Immature natural killer cell (primary cell): ENCODE results near the gene SNX33. TPM values are rescaled to one million over a fixed set of nuclear protein-coding genes. Genes with fewer than 3 reads are reported as not detected.
"Not testable (repeated sequence)": the region's sequence is repeated elsewhere in the genome, so short reads cannot be mapped to it uniquely, and the experiment has no call there.

Experiments
- DNase-seq, 3 donors: peaks; one replicate each; pipeline ENCODE4 v3.0.0; 2022; ENCODE audit warnings: mixed read lengths in 1 of 3
- H3K27ac Mint-ChIP-seq, 6 donors: one replicate each; pipeline ENCODE4 v1.8.0; 2020; ENCODE audit warnings: mixed read lengths in 6 of 6, mild to moderate bottlenecking in 5 of 6, inconsistent platforms in 4 of 6, moderate library complexity in 3 of 6
- H3K27me3 Mint-ChIP-seq, 3 donors: one replicate each; pipeline ENCODE4 v1.8.0; 2020 to 2021; ENCODE audit warnings: low read depth in 3 of 3, mild to moderate bottlenecking in 3 of 3, mixed read lengths in 3 of 3, moderate library complexity in 3 of 3, inconsistent platforms in 1 of 3
- H3K36me3 Mint-ChIP-seq, 3 donors: one replicate each; pipeline ENCODE4 v1.8.0; 2020; ENCODE audit warnings: mixed read lengths in 3 of 3, inconsistent platforms in 2 of 3, mild to moderate bottlenecking in 2 of 3
- H3K4me1 Mint-ChIP-seq, 2 donors: one replicate each; pipeline ENCODE4 v1.8.0; 2020; ENCODE audit warnings: inconsistent platforms in 2 of 2, mild to moderate bottlenecking in 2 of 2, mixed read lengths in 2 of 2, moderate library complexity in 1 of 2
- H3K4me3 Mint-ChIP-seq, 5 donors: one replicate each; pipeline ENCODE4 v1.8.0; 2020; ENCODE audit warnings: mild to moderate bottlenecking in 5 of 5, mixed read lengths in 5 of 5, inconsistent platforms in 3 of 5, moderate library complexity in 3 of 5
- H3K9me3 Mint-ChIP-seq, 6 donors: one replicate each; pipeline ENCODE4 v1.8.0; 2020; ENCODE audit warnings: mild to moderate bottlenecking in 6 of 6, mixed read lengths in 6 of 6, inconsistent platforms in 4 of 6, moderate library complexity in 3 of 6
- polyA plus RNA-seq, 3 donors: library from polyadenylated mRNA; unstranded; fragments of 300-500 nt; fragmentation: Illumina TruSeq; gene quantifications; one replicate each; pipeline ENCODE4 v1.2.3, GENCODE V29; 2021

SNX33 gene
- polyA plus RNA-seq, 3 donors from 2014 or later = 0.43 to 1.3 (median 0.51) TPM

DNA sequence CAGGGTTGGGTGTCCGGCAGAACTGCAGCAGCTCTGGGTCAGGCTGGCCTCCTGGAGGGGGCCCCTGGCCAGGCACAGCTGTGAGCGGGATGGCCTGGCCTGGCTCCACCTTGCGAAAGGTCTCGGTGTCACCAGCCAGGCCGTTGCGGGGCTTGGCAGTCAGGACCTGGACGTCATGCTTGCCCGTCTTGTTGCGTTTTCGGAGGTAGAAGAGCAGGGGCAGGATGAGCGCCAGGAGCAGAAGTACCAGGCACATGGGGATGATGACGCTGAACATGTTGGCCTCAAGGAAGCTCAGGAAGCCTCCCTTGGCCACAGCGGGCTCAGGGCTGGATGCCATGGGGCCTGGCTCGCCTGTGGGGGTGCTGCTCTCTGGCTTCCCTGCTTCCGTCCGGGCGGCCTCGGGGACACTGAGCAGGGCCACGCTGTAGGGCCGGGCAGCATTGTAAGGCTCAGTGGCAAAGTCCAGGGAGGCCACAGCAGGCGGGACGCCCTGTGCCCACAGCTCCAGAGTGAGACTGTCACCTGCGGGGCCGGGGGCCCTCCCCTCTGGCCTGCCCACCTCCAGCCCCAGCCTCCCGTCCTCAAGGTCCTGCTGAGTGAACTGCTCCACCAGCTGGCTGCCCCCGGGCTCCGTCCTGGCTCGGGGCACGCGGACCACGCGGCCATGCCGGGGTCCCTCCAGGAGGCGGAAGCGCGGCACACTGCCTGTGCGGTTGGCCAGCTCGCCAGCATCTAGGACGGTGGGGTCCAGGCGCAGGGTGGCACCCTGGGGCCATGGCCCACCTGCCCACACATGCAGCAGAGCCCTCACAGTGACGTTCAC lies 28.1 kb downstream of the SNX33 start:
- H3K36me3 Mint-ChIP-seq = no peaks in the 10 kb centered on the region
- H3K4me1 Mint-ChIP-seq = no peaks in the 10 kb centered on the region
- no peak overlapping the region for H3K27ac Mint-ChIP-seq
- H3K9me3 Mint-ChIP-seq = no peaks in the 10 kb centered on the region
- no peak for DNase-seq
- H3K4me3 Mint-ChIP-seq = no peak overlapping the region
- H3K27me3 Mint-ChIP-seq = no peaks in the 10 kb centered on the region

DNA sequence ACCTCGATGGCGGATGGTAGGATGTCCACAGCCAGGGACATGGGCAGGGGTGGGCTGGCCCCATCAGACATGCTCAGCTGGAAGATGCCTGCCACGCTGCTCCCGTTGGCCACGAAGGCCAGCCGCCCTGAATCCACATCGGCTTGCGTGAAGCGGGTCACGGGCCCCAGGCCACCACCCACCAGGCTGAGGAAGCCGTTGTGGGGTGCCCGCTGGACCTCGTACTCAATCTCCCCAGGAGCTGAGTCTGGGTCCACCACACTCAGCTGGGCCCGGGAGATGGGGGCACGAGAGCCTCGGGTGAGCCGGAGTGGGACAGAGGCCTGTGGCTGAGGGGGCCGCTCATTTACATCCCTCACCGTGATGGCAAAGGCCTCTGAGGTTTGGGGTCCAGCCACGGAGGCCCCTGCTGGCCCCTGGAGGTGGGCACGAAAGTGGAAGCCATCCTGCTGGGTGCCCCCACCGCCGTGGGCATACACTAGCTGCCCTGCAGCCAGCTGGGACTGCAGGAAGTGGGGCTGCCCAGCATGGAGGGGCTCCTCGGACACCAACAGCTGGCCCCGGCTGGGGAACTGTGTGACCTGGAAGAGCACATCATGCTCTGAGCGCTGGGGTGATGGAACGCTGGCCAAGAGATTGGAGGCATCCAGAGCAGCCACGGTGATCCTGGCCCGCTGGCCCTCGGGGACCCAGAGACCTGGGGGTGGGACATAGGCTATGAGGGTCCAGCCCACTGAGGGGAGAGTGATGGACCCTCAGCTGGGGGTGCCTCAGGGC lies 29.2 kb downstream of the SNX33 start:
- H3K27me3 Mint-ChIP-seq = no peaks in the 10 kb centered on the region
- no peaks in the 10 kb centered on the region for H3K4me1 Mint-ChIP-seq
- H3K4me3 Mint-ChIP-seq = no peak overlapping the region
- no peak for DNase-seq
- no peak overlapping the region for H3K27ac Mint-ChIP-seq
- no peaks in the 10 kb centered on the region for H3K9me3 Mint-ChIP-seq
- no peaks in the 10 kb centered on the region for H3K36me3 Mint-ChIP-seq

DNA sequence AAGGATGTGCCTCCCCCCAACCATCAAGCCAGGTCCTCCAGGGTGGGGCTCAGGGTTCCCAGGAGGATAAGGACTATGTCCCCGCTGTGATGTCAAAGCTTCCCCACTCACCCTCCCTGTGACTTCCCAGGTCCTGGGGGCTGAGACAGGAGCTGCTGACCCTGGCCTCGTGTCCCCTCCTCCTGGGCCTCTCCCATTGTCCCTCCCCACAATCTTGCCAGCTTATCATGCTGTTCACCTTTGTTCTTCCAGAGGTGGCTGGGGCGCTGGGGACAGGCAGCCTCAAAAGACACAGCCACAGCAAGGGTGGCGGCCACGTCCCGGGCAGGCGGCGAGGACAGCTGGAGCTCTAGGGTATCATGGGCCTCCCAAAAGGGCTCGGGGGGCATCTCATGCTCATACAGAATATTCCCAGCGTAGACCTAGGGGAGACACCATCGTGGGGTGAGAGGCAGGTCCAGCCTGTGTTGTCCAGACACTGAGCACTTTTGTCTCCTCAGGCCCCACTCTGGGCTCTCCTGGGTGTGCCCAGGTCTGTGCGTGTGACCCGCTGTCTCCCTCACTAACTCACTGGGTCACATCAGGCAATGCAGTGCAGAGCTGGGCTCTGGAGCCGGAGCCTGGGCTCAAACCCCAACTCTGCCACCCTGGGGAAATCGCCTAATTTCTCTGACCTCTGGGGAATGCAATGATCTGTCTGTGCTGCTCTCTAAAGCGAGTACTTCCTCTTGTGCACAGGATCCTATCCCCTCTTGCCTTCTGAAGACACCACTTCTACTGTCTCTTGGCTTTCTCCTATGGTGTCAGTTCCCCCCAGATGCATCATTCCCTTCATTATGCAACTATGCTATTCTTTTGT lies 30.0 kb downstream of the SNX33 start:
- DNase-seq = no peak
- no peaks in the 10 kb centered on the region for H3K27me3 Mint-ChIP-seq
- no peaks in the 10 kb centered on the region for H3K36me3 Mint-ChIP-seq
- no peaks in the 10 kb centered on the region for H3K9me3 Mint-ChIP-seq
- H3K4me3 Mint-ChIP-seq = no peak overlapping the region
- no peak overlapping the region for H3K27ac Mint-ChIP-seq
- no peaks in the 10 kb centered on the region for H3K4me1 Mint-ChIP-seq

DNA sequence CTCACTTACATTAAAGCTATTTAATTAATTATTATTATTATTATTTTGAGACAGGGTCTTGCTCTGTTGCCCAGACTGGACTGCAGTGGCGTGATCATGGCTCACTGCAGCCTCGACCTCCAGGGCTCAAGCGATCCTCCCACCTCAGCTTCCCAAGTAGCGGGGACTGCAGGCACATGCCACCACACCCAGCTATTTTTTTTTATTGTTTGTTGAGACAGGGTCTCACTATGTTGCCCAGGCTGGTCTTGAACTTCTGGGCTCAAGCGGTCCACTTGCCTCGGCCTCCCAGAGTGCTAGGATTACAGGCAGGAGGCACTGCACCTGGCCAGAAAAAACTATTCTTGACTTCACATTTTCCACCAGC lies 30.6 kb downstream of the SNX33 start:
- not testable (repeated sequence) for H3K36me3 Mint-ChIP-seq, H3K9me3 Mint-ChIP-seq, H3K27me3 Mint-ChIP-seq, H3K4me1 Mint-ChIP-seq, DNase-seq, H3K27ac Mint-ChIP-seq, H3K4me3 Mint-ChIP-seq

DNA sequence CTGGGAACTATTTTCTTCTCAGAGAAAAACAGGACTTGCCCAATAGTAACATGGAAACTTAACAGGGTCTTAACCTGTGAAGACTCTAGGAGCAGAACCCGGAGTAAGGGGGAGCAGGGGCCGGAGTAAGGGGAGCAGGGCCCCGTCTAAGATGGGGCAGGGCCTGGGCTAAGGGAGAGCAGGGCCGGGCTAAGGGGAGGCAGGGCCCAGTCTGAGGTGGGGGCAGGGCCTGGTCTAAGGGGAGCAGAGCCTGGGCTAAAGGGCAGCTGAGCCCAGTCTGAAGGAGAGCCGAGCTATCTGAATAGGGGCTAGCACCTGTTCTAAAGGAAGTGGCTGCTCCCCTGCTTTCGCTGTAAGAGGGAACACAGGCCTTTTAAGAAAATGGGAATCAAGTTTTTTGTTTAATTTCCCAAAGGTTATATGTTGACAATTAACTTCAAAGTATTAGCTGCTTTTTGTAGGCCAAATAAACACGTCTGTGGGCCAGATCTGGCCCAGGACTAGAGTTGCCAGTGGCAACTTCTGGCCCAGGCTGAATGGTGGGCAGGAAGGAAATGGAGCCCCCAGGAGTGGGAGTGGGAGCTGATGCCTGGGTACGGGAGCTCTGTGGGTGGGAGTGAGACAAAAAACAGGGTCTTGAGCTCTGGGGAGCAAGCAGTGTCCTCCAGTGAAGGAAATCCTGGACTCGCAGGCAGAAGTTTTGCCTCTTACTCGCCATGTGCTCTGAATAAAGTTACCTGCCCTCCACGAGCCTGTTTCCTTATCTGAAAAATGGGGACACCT lies 32.5 kb downstream of the SNX33 start:
- Mint-ChIP-seq H3K4me1 (no peaks in the 10 kb centered on the region), H3K27ac (no peak overlapping the region), H3K4me3 (no peak overlapping the region), H3K36me3 (no peaks in the 10 kb centered on the region), H3K27me3 (no peaks in the 10 kb centered on the region), H3K9me3 (no peaks in the 10 kb centered on the region)
- DNase-seq = no peak

DNA sequence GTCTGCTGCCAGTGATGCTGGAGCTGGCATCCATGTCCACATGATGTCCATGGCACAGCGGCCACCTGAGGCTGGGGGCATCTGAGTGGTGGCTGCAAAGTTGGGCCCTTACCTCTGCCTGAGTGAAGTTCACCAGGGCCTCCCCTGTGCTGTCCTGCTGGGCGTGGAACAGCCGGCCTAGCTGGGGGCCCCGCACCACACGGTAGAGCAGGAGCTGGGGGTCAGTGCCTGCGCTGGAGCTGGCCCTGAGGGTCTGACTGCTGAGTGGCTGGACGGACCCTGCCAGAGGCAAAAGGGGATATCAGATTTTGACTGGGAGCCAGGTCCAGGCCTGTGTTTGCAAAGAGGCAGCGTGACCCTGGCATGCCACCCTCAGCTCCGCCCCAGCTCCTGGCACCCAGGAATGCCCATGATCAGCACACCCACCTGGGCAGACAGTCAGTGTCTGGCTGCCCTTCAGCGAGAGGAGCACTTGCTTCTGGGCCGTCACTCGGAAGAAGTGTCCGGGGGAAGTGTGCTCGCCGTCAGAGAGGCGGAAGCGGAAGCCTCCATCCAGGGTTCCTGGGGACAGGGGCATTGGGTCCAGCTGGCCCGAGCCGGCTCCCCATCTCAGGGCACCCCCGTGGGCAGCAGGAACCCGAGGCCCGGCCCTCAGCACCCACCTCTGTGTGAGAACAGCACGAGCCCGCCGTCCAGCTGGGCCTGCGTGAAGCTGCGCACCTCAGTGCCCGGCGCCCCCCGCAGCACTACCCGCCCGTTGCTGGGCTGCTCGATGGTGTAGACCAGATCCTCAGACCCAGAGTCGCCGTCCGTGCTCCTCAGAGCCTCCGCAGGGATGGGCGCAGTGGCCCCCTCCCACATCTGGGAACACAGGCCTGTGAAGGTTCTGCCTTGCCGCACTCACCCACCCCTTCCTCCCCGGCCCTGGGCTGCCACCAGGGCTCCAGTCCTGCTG lies 34.7 kb downstream of the SNX33 start:
- H3K4me3 Mint-ChIP-seq = no peak overlapping the region
- no peaks in the 10 kb centered on the region for H3K9me3 Mint-ChIP-seq
- DNase-seq = no peak
- no peaks in the 10 kb centered on the region for H3K36me3 Mint-ChIP-seq
- peaks cover 0 to 3% (median 0%) of the 10 kb centered on the region in 3 donors for H3K27me3 Mint-ChIP-seq
- no peak overlapping the region for H3K27ac Mint-ChIP-seq
- H3K4me1 Mint-ChIP-seq = no peaks in the 10 kb centered on the region

DNA sequence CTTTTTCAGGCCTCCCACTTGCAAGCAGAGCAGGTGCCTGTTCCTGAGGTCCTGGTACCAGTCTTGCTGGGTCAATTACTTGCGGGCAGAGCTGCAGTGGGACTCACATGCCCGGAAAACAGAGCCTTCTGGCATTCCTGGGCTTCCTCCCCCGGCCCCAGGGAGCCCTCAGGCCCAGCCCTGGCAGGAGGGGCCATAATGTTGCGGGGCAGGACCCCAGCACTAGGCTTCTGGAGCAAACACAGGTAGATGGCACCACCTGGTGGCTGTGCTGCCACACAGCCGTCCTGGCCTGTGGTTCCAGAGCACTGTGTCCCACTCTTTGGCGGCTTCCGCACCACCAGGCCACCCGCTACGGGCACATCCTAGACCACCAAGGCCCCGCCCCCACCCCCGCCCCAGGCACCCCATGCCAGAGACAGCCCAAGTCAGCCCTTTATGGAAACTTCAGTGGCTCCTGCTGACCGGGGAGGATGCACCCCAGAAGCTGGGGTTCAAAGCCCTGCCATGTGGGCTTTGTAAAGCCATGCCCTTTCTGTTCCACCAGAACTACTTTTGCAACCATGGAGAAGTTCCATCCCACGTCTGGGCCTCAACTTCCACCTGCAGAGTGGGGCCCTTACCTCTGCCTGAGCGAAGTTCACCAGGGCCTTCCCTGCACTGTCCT lies 36.1 kb downstream of the SNX33 start:
- peak; percentile 54 to 66 (median 62) for DNase-seq
- not testable (repeated sequence) for H3K27ac Mint-ChIP-seq, H3K9me3 Mint-ChIP-seq, H3K27me3 Mint-ChIP-seq, H3K36me3 Mint-ChIP-seq, H3K4me1 Mint-ChIP-seq, H3K4me3 Mint-ChIP-seq

DNA sequence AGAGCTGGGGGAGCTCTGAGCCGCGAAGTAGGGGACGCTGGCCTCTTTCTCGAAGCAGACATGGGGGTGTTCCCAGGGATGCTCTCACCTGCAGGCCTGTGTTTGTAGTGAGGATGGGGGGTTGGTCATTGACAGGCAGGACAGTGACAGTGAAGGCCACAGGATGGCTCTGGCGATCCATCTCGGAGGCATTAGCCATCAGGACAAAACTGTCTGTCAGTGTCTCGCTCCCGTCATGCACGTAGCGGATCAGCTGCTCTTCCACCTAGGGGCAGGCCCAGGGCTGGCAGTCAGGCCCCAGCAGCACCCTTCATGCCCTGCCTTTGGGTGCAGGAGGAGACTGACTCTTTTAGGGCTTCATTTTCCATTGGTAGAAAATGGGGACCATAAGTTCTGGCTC lies 36.9 kb downstream of the SNX33 start:
- Mint-ChIP-seq H3K36me3 (no peaks in the 10 kb centered on the region), H3K27me3 (peaks cover 0 to 3% (median 0%) of the 10 kb centered on the region in 3 donors), H3K27ac (no peak overlapping the region), H3K9me3 (no peaks in the 10 kb centered on the region), H3K4me1 (no peaks in the 10 kb centered on the region), H3K4me3 (no peak overlapping the region)
- no peak for DNase-seq

DNA sequence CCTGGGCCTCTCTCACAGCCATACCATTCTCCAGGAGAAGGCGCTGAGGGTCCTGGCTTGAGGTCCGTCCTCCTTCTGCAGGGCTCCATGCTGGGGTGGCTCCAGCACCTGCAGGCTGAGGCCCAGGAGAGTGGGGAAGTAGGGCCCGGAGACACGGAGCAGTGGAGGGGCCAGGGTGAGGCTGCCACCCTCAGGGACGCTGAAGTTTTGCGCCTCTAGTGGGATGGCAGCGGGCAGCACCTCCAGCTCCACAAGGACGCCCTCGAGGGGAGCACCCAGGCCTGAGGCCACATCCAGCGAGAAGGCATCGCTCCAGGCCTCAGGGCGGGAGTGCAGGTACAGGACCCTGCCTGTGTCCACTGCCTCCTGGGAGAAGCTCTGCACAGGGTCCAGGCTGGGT lies 37.5 kb downstream of the SNX33 start:
- no peaks in the 10 kb centered on the region for H3K9me3 Mint-ChIP-seq
- DNase-seq = no peak
- no peak overlapping the region for H3K27ac Mint-ChIP-seq
- H3K27me3 Mint-ChIP-seq = peaks cover 0 to 3% (median 0%) of the 10 kb centered on the region in 3 donors
- no peak overlapping the region for H3K4me3 Mint-ChIP-seq
- H3K36me3 Mint-ChIP-seq = no peaks in the 10 kb centered on the region
- H3K4me1 Mint-ChIP-seq = no peaks in the 10 kb centered on the region

DNA sequence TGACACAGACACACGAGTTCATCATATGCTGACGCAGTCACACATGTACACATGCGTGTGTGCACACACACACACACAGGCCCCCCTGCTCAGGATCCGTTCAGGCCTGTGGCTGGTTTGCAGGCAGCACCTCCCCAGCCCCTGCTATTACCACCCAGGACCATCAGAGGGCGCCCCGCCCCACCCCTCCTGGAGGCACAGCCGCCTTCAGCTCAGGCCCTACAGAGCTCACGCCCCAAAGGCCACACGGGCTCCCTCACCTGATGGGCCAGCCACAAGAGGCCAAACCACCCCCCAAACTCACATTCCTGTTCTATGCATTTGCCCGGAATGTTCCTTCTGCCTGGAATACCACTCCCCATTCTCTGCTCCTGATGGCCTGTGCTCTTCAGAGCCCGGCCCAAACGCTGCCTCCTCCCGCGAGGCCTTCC lies 38.5 kb downstream of the SNX33 start:
- not testable (repeated sequence) for H3K36me3 Mint-ChIP-seq, H3K9me3 Mint-ChIP-seq, H3K4me1 Mint-ChIP-seq, H3K27ac Mint-ChIP-seq, H3K4me3 Mint-ChIP-seq, H3K27me3 Mint-ChIP-seq
- DNase-seq = peak; percentile 69 to 77 (median 72)

DNA sequence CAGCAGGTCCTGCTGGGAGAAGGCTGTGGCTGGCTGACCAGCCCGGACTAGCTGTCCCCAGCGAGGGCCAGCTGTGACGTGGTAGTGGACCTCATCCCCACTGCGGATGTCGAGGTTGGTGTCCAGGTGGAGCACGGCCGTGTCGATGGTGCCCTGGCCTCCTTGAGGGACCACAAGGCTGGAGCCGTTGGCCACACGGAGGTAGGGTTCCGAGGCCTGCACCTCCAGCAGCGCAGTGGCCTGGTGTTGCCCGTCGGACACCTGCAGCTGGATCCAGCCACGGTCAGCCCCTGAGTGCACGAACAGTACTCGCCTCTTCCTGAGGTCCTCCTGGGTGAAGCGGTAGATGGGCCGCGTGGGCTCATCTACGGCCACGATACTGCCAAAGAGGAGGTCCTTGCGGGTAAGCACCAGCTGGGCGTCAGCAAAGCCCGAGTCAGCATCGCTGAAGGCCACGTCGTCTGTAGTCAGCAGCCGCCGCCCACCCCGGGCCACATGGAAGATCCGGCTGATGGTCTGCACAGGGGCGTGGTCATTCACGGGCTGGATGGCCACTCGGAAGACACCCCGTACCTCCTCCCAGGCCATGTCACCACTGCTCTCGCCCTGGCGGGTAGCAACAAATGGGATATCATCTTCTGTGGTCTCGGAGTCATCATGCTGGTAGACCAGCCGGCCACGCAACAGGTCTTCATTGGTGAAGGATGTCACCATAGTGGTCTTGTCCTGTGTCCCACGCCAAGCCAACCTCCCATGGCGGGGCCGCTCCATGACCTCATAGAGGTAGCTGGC lies 40.0 kb downstream of the SNX33 start:
- no peak for DNase-seq
- no peak overlapping the region for H3K27ac Mint-ChIP-seq
- H3K4me3 Mint-ChIP-seq = no peak overlapping the region
- peaks cover 0 to 5% (median 4%) of the 10 kb centered on the region in 3 donors for H3K27me3 Mint-ChIP-seq
- H3K9me3 Mint-ChIP-seq = no peaks in the 10 kb centered on the region
- H3K36me3 Mint-ChIP-seq = no peaks in the 10 kb centered on the region
- peaks cover 5 to 6% of the 10 kb centered on the region in 2 donors for H3K4me1 Mint-ChIP-seq

DNA sequence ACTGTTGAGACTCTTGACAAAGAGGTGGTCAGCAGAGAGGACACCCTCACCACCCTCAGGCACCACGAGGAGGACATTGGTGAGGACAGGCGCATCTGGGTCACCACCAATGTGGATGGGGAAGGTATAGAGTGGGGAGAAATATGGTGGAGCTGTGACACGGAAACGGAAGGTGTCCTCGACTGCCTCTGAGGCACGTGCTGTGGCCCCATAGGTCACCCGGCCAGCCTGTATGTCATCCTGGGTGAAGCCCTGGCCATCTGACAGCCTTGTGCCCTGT lies 40.5 kb downstream of the SNX33 start:
- Mint-ChIP-seq H3K27ac (no peak overlapping the region), H3K9me3 (no peaks in the 10 kb centered on the region), H3K36me3 (no peaks in the 10 kb centered on the region), H3K4me3 (no peak overlapping the region), H3K27me3 (peaks cover 0 to 5% (median 4%) of the 10 kb centered on the region in 3 donors), H3K4me1 (peaks cover 6 to 11% of the 10 kb centered on the region in 2 donors)
- DNase-seq = no peak
